Choroid plexus epithelial cell (primary cell): ENCODE data around the gene CDK2.
"Not testable (repeated sequence)": the region's sequence is repeated elsewhere in the genome, so short reads cannot be mapped to it uniquely, and the experiment has no call there.

Experiments
- DNase-seq: peaks from one replicate; pipeline ENCODE4 v3.0.0-alpha.2; 2010; ENCODE audit warnings: low read depth
- H3K4me3 ChIP-seq: 2 replicates; pipeline ENCODE4 v1.5.1; 2011; ENCODE audit warnings: low read depth, mild to moderate bottlenecking, control low read depth, low read length, moderate library complexity
- TF ChIP-seq, protein P1 (sequence below): conservative IDR thresholded peaks from 2 replicates; pipeline ENCODE4 v1.5.1; 2011; ENCODE audit warnings: low read depth, mild to moderate bottlenecking, control low read depth, inconsistent platforms, low read length, moderate library complexity

The CDK2 gene

DNA sequence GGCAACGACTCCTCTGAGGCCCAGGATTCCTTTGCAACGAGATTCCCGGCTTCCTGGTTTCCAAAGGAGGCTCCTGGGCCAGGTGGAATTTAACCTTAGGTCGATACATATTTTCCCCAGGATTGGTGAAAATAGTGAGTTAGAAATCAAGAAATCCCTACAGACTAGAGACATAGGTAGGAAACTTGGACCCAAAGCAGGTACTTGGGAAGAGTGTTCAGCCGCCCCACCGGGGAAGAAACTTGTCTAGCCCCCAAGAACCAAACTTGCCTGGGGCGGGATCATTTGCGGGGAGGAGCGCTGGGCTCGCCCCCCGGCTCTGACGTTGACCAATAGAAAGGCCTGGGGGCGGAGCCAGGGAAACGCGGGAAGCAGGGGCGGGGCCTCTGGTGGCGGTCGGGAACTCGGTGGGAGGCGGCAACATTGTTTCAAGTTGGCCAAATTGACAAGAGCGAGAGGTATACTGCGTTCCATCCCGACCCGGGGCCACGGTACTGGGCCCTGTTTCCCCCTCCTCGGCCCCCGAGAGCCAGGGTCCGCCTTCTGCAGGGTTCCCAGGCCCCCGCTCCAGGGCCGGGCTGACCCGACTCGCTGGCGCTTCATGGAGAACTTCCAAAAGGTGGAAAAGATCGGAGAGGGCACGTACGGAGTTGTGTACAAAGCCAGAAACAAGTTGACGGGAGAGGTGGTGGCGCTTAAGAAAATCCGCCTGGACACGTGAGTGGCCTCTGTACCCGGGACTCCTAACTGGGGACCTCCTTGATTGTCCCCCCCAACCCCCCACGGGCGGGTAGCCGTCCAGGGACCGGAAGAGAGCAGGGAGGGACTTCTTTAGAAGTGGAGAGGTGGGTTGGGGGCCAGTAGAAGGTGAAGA, at the start of gene CDK2:
CDK2 (plus strand) TSS at position 423 of the 874 bp plus-strand sequence; CDS start at position 602, 179 bp downstream.
- peak within 1 kb of the TSS; percentile 87 for H3K4me3 ChIP-seq
- peak; percentile 71 for DNase-seq
- TF ChIP-seq, protein P1, sequence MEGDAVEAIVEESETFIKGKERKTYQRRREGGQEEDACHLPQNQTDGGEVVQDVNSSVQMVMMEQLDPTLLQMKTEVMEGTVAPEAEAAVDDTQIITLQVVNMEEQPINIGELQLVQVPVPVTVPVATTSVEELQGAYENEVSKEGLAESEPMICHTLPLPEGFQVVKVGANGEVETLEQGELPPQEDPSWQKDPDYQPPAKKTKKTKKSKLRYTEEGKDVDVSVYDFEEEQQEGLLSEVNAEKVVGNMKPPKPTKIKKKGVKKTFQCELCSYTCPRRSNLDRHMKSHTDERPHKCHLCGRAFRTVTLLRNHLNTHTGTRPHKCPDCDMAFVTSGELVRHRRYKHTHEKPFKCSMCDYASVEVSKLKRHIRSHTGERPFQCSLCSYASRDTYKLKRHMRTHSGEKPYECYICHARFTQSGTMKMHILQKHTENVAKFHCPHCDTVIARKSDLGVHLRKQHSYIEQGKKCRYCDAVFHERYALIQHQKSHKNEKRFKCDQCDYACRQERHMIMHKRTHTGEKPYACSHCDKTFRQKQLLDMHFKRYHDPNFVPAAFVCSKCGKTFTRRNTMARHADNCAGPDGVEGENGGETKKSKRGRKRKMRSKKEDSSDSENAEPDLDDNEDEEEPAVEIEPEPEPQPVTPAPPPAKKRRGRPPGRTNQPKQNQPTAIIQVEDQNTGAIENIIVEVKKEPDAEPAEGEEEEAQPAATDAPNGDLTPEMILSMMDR: no peak

DNA sequence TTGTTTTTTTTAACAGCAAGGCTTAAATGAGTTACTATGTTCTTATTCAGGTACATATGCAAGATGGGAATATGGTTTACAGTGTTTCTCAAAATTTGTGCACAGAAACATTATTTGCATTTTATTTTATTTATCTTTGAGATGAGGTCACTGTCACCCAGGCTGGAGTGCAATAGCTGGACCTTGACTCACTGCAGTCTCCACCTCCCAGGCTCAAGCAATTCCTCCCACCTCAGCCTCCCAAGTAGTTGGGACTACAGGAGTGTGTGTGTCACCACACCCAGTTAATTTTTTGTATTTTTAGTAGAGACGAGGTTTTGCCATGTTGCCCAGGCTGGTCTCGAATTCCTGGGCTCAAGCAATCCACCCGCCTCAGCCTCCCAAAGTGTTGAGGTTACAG, 47.6 kb upstream of the CDK2 start:
- H3K4me3 ChIP-seq: not testable (repeated sequence)

DNA sequence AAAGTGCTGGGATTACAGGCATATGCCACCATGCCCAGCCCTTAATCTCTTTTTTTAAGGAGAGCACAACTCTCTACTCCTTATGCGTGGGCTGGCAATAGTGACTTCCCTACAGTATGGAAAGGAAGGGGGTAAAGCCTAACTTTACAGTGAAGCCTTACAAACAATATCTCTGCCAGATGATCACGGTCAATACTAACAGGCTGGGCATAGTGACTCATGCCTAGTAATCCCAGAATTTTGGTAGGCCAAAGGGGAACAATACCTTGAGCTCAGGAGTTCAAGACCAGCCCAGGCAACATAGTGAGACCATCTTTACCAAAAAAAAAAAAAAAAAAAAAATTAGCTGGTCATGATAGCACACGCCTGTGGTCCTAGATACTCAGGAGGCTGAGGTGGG, 44.5 kb upstream of the CDK2 start:
- H3K4me3 ChIP-seq: no peak overlapping the region
- no peak for DNase-seq
- TF ChIP-seq, protein P1: no peak

More for the DNA sequence above, 47.6 kb upstream of the CDK2 start:
- DNase-seq: peak; percentile 46

DNA sequence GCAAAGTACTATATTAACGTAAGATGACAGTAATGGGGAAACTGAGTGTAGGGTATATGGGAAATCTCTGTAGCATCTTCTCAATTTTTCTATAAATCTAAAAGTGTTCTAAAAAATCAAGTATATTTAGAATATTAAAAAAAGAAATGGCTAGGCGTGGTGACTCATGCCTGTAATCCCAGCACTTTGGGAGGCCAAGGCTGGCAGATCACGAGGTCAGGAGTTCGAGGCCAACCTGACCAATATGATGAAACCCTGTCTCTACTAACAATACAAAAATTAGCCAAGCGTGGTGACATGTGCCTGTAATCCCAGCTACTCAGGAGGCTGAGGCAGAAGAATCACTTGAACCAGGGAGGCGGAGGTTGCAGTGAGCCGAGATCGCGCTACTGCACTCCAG, 43.0 kb upstream of the CDK2 start:
- DNase-seq, H3K4me3 ChIP-seq: not testable (repeated sequence)

DNA sequence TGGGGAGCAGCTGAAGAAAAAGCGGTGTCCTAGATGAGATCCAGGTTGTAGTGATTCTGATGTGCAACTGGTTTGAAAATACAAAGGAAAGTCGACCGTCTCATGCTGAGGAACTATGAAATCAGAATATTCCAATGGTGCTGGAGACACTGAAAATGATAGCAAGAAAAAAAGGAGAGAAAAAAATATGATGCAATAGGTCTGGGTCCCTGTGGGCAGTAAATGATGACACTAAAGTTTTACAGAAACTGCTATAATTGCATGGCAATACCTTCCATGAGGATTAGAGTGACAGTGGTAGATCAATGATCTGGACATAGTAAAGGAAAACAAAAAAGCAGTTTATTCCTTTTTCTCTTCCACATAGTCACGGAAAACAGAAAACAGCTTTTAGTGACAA, 41.3 kb upstream of the CDK2 start:
- peak; percentile 4 for DNase-seq
- TF ChIP-seq, protein P1: no peak
- H3K4me3 ChIP-seq: no peak overlapping the region

DNA sequence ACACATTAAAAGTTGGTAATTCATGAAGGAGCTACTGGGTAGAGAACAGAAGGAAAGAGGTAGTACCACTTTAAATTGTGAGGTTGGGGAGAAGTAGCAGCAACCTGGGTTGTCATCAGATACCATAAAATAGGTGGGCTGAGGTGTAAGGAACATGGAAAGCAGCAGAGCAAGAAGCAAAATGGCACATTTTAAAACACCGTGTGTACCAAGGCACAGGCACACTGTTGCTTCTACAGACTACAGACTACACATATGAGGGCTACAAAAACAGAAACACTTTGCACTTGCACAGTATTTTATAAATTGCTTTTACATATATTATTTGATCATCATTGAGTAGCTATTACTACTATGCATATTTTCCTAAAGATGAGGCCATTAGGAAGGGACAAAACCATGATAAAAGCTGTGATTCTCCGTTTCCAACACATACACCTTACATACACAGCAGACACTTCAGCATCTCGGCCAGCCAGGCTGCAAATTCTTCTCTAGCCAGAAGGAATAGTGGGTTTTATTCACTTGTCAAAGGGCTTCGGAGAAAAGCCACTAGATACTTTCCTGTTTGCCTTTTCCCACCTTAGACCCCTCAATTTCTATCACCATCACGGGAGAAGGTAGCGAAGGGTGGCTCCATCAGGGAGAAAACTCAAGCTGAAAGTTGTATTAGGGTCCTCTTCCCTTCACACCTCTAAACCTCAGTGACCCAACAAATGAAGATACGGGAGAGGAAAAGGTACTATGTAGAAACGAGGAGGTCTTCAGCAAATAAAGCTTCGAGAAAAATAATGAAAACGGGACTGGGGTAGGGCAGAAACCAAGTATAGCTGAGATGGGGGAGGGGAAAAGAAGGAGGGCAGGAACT, 40.5 kb upstream of the CDK2 start:
- H3K4me3 ChIP-seq: peak overlapping the region; percentile 75
- peak; percentile 11 for DNase-seq
- TF ChIP-seq, protein P1: no peak

DNA sequence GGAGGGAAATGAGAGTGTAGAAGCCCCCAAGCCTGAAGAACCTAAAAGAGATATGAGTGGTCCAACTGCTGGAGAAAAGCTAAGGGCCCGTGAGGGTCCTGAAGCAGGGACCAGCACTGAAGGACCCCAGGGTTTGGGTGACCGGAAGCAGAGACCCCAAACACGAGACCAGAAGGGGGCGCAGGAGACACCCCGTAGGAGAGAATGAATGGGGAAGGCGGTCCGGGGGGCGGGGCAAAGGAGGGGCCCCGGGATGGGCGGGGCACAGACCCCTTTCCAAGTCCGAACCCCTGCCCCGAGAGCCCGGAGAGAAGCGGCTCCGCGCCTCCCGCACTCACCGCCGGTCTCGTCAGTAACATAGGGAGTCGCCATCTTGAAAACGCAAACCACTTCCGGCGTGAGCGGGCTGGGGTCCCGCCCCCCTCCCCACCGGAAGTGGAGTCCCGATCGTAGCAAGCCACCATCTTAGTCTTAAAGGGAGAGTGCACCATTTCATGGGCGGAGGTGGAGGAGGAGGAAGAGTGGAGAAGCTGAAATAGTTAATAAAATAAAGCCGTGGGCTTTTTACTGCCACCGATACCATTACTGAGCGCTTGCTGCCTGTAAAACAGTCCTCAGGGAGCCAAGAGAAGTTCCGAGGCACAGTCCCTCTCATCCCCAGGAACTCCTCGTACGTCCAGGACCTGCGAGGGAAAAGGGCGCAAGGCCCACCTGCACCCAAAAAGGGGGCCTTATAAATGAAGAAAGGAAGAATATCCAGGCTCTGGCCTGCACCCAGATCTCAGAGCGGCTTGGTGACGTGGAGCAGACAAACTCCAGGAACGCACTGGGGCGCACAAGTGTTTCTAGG, 39.7 kb upstream of the CDK2 start:
- DNase-seq: peak; percentile 94
- H3K4me3 ChIP-seq: peak overlapping the region; percentile 75
- TF ChIP-seq, protein P1: peak; percentile 84
